Stimulated activated CD4-positive, alpha-beta T cell treated with anti-CD3 and anti-CD28 coated beads, Interleukin-4, amount 100 ng/mL, for 24 hours (primary cell): Measurements from ENCODE around the gene RRAS2.
"Not testable (repeated sequence)": the region's sequence is repeated elsewhere in the genome, so short reads cannot be mapped to it uniquely, and the experiment has no call there.

ENCODE experiments used
- DNase-seq: peaks from one replicate; pipeline ENCODE4 v3.0.0-alpha.2; 2020

RRAS2 gene

DNA sequence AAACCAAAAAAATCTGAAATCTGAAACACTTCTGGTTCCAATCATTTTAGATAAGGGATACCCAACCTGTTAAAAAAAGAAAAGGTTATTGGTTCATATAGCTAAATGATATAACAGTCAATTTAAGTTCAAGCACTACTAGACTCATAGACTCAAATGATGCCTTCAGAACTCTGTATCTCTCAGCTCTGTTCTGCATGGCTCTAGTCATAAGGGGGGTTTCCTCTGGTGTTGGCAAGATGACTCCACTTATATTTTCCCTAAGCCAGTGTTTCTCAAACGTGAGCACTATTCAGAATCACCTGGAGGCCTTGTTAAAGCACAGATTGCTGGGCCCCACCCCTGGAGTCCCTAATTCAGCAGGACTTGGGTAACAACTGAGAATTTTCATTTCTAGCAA, 11.5 kb upstream of the RRAS2 start:
- DNase-seq: no peak

DNA sequence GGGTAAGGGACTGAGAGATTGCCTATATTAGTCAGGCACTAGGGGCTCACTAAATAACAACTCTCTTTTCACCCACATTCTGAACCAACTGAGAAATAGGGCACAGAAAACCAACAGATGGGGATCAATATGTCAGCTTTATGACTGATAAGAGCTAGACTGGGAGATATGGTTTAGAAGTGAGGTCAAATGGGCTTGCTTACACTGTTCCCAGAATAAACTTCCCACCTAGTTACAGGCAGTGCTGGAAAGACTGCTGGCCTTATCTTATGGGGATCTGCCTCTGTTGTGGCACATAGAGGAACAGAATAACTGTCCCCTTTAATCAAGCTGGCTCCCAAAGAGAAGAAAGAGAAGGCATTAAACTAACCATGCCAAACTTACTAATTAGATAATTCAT, 10.6 kb upstream of the RRAS2 start:
- DNase-seq: no peak

DNA sequence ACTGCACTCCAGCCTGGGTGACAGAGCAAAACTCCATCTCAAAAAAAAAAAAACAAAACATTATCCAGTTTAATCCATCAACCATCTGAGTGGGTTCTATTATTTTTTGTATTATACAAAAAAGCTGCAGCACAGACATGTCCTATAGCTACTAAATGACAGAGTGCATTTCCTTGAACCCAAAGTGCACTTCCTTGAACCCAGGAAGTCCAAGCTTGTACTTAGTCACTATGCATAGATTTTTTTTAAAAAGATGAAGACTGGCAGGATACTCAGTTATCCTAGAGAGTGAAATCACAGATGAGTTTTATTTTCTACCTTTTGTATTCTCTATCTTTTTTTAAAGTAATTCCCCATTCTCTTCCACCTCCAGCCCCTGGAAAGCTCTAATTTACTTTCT, 8.0 kb upstream of the RRAS2 start:
- no peak for DNase-seq

DNA sequence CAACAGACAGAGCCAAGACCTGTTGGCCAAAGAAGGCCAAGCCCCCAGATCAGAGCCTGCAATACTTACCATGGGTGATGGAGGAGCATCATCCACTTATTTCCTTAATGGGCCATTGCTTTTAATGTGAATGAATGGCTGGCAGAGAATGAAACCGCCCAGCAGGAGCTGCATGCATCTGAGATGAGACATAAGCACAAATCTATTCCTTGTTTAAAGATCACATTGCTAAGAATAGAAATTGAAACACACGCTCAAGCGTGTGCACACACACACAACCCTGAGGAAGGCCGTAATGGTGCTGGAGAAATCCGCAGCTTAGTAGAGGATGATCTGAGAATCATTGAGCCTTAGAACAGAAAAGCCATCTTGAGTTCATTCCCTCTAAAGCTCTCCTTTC, 5.3 kb upstream of the RRAS2 start:
- no peak for DNase-seq

DNA sequence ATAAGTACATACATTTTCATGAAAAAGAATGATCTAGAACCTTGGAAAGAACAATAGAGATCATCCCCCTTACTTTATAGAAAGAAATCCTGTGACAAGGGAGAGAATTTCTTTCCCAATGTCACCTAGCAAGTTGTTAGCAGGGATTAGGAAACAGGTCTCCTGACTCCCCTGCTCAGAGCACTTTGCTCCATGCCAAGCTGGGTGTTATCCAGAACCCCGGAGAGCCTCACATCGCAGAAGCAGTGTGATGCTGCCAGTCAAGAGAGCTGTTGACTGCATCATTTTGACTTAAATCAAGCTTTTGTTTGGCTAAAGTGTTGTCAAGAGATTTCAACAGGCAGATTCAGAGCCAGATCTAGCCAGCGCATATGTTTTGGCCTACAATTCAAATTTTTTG, 3.6 kb upstream of the RRAS2 start:
- no peak for DNase-seq

DNA sequence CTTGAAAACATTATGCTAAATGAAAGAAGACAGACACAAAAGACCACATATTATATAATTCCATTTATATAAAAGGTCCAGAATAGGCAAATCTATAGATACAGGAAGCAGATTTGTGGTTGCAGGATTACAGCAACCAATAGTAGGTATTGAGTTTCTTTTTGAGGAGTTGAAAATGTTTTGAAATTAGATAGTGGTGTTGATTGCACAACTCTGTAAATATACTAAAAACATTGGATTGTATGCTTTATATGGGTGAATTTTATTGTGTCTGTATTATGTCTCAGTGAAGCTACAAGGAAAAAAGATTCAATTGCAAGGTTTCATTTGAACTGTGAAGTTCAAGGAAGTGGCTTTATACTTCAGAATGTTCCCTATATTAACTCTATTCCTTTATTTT, 3.0 kb upstream of the RRAS2 start:
- no peak for DNase-seq

DNA sequence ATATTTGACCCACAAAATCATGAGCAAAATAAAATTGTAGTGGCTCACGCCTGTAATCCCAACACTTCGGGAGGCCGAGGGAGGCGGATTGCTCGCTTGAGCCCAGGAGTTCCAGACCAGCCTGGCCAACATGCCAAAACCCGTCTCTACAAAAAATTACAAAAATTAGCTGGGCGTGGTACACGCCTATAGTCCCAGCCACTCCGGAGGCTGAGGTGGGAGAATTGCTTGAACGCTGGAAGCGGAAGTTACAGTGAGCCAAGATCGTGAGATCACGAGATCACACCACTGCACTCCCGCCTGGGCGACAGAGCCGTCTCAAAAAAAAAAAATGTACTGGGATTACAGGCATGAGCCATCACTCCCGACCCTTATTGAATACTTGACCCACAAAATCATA, 2.0 kb upstream of the RRAS2 start:
- no peak for DNase-seq

DNA sequence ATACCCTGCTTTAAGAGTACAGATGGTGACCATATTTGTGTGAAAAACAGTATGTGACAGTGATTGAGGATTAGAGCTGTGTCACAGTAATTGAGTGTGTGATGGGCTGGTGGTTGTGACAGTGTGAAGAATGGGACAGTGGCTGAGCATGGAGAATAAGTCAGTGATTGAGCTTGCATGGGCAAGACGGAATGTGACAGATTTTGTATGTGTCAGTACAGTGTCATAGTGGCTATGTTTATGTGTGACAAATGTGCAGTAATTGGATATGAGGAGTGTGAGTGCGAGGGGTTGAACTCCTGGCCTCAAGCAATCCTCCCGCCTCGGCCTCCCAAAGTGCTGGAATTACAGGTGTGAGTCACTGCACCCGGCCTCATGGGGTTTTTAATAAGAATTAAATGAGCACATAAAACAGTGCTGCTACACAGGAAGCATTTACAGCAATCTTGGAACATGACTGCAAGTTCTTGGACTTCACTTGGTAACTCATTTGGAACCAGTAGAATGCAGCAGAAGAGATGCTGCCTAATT, 583 bp upstream of the RRAS2 start:
- DNase-seq: no peak

DNA sequence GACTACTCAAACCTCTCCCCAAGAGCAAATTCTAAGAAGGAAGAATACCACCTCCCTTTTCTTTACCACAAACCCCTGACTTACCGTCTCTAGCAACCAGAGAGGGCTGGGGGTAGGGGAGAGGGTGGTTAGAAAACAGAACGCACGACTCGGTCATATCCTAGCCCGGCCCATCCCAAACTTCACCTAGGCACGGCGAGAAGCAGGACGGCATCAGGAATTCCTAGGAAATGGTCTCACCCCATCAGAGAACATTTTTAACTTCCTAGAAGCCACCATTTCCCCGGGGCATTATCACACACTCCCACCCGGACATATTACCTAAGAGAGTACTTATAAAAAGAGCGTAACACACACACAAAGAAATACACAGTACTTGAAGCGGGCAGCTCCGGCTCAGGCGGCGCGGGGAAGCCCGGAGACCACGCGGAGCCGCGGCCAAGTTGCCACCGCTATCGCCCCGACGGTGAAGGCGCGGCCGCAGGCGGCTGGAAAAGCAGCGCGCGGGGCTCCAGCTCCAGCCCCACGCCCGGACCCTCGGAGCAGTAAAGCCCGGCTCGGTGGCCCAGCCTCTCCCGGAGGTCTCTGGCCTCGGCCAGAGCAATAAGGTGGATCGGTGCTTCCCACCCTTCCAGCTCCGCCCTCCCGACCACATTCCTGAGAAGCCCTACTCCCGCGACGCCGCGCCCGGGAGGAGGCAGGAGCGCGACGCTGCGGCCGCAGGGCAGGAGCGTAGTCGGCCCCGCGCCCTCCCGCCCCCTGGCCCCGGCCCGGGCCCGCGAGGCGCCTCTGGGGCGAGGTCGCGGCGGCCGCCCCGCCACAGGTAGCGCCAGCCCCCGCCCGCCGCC, 878 bp downstream of the RRAS2 start:
- DNase-seq: peak; percentile 25

DNA sequence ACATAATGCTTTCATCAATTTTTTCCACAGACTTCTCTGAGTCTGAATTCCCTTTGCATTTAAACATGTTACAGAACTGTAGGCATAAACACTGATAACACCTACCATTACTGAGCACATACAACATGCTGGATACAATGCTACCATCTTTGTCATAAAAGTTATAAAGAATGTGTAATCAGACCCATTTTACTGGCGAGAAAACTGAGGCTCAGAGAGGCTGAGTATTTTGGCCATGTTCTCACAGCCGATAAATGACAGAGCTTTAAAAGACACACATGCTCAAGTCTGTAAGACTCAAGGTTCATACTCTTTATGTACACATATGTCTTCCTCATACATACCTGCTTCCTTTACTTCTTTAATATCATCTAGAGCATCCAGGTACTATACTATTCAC, 2.6 kb downstream of the RRAS2 start:
- no peak for DNase-seq

DNA sequence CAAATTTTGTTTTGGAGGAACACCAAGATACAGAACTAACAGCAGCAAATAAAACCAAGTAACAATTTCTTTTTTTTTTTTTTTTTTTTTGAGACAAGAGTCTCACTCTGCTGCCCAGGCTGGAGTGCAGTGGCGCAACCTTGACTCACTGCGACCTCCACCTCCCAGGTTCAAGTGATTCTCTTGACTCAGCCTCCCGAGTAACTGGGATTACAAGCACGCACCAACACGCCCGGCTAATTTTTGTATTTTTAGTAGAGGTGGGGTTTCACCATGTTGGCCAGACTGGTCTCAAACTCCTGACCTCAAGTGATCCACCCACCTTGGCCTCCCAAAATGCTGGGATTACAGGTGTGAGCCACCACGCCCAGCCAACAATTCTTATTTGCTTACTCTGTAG, 4.4 kb downstream of the RRAS2 start:
- not testable (repeated sequence) for DNase-seq

DNA sequence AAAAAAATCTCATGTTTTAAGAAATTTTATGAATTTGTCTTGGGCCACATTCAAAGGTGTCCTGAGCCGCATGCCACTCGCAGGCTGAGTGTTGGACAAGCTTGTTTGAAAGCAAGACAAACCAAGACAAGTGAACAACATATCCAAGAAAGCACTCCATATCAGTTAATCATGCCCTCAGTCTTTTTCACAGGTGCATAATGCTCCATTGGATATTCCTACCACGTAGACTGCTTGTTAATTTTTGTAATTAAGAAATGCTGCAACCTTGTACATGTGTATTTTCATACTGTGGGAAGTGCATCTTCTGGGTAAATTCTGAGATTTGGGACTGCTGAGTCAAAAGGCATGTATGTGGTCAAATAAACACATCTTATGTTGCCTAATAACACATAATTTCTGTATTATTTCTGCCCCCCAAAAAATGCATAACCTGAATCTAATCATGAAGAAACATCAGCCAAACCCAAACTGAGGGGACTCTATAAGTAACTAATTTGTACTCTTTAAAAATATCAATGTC, 8.2 kb downstream of the RRAS2 start:
- DNase-seq: no peak

DNA sequence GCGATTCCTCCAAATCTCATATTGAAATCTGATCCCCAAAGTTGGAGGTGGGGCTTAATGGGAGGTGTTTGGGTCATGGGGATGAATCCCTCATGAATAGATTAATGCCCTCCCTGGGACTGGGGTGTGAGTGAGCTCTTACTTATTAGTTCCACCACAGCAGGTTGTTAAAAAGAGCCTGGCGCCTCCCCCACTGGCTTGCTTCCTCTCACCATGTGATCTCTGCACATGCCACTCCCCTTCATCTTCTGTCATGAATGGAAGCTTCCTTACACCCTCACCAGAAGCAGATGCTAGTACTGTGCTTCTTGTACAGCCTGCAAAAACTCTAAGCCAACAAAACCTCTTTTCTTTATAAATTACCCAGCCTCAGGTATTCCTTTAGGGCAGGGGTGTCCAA, 8.8 kb downstream of the RRAS2 start:
- no peak for DNase-seq

DNA sequence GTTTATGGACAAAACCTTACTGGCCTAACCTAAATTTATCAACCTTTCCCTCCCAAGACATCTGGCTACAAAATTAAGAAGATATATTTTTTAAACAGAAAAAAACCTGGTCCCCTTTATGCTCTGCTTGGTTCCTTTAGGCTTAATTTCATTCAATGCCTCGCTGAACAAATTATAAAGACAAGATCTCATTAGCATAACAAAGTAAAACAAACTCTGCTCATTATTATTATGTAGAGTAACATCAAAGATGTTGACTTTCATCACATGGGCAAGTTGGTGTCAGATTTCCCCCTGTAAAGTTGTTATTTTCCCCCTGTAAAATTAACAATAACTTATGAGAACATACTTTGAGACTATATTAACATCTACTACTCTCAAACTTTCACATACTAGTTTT, 11.0 kb downstream of the RRAS2 start:
- no peak for DNase-seq

DNA sequence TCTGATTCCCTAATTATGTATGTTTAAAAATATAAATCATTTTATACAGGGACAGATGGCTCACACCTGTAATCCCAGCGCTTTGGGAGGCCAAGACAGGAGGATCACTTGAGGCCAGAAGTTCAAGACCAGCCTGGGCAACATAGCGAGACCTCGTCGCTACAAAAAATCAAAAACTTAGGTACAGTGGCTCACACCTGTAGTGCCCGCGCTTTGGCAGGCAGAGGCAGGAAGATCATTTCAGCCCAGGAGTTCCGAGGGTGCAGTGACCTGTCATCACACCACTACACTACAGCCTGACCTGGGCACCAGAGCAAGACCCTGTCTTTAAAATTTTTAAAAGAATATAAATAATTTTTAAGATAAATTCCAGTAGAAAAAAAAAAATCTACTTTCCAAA, 11.5 kb downstream of the RRAS2 start:
- no peak for DNase-seq

DNA sequence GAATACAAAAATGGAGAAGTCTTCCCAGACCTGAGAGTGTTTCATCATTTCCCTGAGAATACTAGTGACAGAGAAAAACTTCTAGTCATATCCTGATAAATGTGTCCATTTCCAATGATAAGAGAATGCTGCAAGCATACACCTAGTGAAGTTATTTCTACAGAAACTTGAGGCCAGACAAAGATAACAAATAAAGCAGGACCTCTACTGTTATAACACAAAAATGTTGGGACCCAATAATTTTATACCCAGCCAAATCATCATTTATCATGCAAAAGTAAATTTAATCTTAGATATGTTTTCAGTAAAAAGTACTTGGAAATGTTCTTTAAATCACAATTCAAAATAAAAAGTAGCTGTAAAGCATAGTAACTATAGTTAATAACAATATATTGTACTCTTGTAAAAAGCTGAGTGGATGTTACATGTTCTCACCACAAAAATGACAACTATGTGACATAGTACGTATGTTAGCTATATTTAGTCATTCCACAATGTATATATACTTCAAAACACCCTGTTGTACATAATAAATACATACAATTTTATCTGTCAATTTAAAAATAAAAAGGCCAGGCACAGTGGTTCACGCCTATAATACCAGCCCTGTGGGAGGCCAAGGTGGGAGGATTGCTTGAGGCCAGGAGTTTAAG, 12.6 kb downstream of the RRAS2 start:
- no peak for DNase-seq

DNA sequence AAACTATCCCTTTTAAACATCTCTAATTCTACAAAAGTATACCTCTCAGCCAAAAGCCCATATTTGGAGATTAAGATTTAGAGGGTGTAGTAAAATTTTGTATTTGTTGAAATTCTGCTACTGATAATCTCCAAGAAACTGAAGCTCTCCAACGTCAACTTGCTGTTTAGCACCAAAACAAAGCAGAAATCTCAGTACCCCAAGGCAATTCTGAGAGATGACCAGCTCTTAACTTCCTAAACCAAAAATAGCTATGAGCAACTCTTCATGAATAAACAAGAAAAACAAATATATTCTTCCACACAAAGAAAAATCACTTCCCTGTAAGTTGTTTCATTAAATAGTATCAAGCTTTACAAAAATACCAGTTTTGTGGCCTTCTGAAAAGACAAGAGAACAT, 13.3 kb downstream of the RRAS2 start:
- DNase-seq: no peak

DNA sequence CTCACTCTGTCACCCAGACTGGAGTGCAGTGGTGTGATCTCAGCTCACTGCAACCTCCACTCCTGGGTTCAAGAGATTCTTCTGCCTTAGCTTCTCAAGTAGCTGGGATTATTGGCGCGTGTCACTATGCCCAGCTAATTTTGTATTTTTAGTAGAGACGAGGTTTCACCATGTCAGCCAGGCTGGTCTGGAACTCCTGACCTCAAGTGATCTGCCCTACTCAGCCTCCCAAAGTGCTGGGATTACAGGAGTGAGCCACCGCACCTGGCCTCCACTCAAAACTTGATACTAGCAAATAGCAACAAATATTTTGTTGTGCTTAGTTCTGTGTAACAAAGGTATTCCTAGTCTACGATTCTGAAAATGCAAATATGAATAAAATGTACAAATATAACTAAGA, 14.0 kb downstream of the RRAS2 start:
- DNase-seq: not testable (repeated sequence)

DNA sequence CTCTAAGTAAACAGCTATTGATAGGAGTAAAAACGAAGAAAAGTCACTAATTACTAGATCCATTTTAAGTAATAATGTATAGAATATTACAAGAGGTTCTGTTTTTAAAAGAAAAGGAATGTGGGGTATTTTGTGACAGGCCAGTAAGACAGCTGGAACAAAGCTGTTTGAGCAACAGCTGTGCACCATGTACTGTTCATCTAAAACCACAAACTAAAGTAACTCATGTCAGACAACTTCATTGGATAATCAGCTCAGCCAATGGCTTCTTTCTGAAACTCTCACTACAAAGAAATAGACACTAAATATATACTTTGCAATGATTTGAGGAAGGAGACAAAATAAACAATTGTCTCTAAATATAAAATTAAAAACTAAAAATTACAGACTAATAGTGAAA, 16.1 kb downstream of the RRAS2 start:
- no peak for DNase-seq

DNA sequence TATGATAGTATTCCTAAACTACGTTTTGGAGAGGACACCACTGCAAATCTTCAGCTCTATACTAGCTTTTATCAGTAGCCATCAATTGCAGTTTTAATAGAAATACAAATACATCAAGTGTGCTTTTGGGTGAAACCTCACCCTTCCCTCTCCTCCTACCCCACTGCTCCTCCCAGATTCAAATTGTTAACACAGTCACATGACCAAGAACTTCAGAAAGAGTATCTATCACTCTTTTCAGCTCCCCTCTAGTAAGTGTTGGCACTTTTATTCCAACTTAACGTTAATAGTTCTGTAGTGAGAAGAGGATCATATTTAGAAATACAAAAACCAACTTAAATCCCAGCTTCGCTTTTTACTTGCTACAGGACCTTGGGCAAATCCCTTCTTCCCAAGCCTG, 17.0 kb downstream of the RRAS2 start:
- no peak for DNase-seq

DNA sequence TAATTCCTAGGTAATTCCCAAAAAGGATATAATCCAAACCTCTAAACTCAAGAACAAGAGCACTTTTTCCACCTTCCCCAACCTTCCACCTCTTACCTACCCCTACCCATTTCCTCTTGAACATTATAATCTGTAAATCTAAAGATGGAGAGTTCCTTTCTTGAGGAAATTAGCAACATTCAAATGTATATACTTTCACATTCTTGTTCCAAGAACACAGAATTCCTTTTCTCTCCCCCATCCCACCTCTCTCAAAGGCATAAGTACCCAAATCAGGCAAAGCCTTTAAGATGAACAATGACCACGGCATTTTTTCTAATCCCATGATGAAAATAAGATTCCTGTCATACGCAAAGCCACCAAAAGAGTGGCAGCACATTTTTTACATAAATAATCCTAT, 18.3 kb downstream of the RRAS2 start:
- DNase-seq: no peak

DNA sequence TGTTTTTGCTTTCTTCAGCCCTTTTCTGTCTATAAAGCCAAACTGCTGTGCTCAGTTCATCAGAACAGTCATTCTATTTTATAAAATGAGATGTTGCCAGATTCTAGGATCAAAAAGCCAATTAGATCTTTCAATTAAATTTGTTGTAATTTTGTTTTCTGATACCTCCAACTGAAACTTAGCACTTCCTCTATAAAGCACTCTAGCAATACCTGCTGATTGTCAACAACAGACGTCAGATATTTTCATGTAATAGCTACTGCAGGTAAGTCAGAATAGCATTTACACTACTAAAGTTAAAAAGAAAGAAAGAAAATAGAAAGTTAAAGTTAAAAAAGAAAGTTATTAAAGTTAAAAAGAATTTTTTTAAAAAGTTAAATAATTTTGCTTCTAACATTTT, 19.6 kb downstream of the RRAS2 start:
- DNase-seq: no peak

DNA sequence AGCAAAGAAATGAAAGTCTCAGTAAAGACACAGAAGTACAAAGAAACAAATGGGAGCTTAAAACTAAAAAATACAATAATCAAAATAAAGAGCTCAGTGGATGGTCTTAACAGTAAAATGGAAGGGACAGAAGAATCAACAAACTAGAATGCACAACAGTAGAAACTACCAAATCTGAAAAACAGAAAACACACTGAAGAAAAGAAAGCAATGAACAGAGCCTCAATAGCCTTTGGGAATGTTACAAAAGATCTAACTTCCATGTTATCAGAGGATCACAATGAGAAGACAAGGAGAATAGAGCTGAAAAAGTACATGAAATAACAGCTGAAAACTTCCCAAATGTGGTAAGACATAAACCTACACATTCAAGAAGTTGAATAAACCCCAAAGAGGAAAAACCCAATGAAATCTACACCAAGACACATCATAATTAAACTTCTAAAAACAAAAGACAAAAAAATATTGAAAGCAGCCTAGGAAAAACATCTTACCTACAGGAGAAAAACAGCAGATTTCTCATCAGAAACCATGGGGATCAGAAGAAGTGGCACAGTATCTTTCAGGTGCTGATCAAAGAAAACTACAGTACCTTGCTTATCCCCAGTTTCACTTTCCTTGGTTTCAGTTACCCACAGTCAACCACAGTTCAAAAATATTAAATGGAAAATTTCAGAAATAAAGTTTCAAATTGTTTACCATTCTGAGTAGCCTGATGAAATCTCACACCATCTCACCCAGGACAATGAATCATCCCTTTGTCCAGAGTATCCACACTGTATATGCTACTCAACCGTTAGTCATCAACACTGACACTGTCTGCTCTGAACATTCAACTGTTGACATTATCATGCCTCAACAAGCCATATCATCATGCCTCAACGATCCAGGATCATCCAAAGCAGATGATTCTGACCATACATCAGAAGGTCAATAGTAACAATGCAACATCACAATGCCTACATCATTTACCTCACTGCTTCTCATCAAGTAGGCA, 22.2 kb downstream of the RRAS2 start:
- peak; percentile 50 for DNase-seq
